Activated CD8-positive, alpha-beta memory T cell treated with anti-CD3 and anti-CD28 coated beads, Interleukin-2, amount 50 U/mL, for 24 hours (primary cell): ENCODE data around the gene CYP20A1.
A peak's percentile ranks its signal among the peaks of the same experiment; 100 is the strongest.
"Not testable (repeated sequence)": the region's sequence is repeated elsewhere in the genome, so short reads cannot be mapped to it uniquely, and the experiment has no call there.

Experiments used
- DNase-seq: peaks from one replicate; pipeline ENCODE4 v3.0.0-alpha.2; 2020; ENCODE audit errors: extremely low read depth

Gene CYP20A1

GRCh38 chr2:203280428-203281064 is 41.7 kb downstream of the CYP20A1 start:
- no peak for DNase-seq

- no peak for DNase-seq
These were observed 43.3 kb downstream of the CYP20A1 start for GRCh38 chr2:203282101-203282500.

- no peak for DNase-seq
These were observed 47.7 kb downstream of the CYP20A1 start for GRCh38 chr2:203286532-203286931.

DNA sequence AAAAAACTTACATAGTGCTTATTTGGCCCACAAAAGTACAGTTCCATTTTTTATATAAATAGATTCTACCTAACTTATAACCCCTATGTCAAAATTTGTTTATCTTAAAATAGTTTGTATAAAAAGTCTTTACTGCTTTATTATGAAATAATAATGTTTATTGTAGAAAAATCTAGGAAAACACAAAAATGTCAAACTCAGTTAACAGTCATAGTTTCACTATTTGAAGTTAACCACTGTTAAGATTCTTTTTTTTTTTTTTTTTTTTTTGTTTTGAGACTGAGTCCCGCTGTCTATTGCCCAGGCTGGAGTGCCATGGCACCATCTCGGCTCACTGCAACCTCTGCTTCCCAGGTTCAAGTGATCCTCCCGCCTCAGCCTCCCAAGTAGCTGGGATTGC is 62.8 kb downstream of the CYP20A1 start:
- DNase-seq = no peak

DNA sequence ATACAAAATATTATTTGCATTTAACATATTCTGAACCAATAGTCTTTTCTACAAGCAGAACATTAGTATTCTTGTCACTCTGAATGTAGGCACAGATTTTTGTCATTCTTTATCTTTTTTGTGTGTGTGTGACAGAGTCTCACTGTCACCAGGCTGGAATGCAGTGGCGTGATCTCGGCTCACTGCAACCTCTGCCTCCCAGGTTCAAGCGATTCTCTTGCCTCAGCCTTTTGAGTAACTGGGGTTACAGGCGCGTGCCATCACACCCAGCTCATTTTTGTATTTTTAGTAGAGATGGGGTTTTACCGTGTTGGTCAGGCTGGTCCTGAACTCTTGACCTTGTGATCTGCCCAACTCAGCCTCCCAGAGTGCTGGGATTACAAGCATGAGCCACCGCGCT is 63.8 kb downstream of the CYP20A1 start:
- not testable (repeated sequence) for DNase-seq

DNA sequence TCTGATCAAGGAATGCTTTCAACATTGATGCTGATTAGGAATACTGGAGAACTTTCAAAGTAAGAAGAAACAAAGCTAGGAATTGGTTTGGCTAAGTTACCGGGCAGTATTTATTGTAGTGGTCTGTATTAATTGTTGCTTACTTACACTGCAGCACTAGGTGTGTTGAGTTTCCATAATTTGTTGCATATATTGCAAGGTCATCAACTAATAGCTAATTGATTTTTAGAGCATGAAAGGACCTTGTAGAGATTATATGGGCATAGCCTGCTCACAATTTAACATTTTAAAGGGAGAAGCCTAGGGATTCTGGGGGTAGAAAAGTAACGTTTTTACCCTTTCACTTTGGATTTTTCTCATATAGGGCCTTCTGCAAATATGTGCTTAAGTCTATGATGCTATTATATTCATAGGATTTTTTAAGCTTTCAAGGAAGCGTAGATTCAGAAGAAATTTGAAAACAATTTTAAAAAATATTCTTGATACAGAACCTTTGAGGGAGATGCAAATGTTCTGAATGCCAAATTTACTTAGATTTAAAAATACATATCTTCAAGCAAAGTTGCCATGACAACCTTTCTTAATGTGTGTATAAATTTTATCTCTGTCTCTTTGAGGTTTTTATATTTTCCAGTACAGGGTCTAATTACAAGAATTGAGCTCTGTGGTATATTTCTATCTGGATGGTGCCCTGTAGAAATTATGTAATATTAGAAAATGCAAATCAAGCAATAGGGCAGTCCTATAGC is 72.0 kb downstream of the CYP20A1 start:
- no peak for DNase-seq

DNA sequence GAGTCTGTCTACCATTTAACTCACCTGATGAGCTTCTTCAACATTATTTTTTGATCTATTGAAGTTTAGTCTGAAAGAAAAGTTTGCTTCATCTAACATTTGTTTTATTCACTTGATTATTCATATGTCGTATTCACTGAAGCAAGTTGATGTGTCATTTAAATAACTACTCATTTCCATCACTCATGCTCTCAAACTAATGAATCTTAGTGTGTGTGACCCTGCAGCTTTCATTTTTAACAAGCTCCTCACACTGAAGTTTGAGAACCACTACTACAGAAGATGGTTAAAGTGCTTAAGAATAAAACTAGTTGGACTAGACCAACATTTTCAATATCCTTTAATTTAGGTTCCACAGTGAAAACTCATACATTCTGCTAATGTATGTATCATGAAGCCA is 87.5 kb downstream of the CYP20A1 start:
- DNase-seq = no peak

DNA sequence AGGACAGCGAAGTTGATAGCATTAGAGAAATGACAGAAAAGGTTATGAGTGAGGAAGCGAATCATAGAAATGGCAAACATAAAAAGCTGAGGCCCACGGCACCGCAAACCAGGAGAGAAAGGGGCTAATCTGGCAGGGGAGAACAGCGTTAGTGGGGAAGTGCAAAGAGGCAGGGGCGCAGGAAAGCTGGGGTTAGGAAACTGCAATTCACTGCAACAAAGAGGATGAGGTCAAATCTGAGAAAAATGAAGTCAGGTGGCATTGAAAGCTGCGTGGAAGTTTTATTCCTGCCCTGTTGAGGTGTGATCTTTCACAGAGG is 88.7 kb downstream of the CYP20A1 start:
- DNase-seq = no peak

DNA sequence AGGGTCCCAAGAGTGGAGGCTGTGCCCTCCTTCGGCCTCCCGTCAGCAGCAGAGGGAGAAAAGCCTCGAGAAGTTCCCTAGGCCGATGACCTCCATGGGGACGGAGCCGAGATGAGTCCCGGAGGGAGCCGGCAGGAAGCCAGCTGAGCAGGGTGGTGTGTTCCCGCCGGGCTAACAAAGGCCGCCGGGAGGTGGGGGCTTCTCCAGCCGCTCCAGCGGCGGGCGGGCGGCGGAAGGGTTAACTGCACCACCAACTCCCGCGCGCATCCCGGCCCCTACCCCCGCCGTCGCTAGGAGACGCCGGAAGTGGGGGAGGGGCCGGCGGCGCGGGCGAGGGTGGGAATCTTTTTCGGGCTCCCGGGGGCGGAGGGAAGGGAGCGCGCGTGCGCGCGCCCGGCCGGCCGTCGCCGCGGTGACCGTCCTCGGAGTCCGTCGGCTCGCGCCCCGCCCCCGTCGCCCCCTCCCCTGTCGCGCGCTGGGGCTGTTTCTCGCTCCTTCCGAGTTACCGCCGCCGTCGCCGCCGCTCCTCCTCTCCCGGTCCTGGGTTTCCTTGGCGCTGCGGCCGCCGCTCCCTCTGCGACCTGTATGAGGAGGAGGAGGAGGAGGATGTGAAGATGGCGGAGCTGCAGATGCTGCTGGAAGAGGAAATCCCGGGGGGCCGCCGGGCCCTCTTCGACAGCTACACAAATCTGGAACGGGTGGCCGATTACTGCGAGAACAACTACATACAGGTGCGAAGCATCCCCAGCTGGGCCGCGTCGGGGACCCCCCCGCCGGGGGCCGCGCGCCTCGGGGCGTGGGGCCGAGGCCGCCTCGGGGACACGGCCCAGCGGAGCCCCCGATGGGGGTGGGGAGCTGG is 89.3 kb downstream of the CYP20A1 start, which contains the start of gene ABI2:
Gene ABI2 (plus strand): TSS at position 494 of the 859 bp plus-strand sequence. CDS start 121 bp downstream, at position 615.
- DNase-seq = peak; percentile 21

DNA sequence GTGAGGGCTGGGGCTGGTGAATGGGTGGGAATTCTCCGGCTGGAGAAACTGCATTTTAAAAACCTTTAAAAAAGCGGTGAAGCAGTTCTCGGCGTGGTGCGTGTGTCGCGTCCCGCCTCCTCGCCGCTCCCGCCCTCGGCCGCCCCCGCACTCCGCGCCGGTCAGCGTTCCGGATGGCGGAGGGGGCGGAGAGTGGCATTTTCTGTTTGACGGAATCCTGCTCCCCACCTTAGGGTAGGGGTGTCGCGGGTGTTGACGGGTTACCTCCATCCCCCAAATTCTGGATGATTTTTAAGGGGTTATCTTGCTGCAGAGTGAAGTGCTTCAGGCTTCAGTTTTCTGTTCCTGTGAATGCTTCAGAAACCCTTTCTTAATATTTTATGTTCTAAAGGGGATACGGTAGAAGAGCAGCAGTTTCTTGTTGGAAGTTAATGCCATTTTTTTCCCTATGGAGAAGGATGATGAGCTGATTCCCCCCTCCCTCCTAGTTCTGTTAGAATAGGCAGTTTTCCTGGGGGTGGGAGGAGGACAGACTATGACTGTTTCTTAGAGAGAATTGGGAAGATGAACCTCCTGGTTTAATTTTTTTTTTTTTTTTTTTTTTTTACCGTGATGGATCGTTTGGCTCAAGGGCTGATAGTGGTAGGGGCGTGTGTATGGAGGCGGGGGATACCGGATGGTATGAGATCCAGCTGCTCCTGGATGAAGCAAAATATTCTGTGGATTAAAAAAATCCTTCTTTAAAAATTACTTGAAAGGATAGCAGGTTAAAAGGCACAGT is 90.1 kb downstream of the CYP20A1 start:
- DNase-seq = no peak

GRCh38 chr2:203330434-203330833 is 91.6 kb downstream of the CYP20A1 start:
- DNase-seq = no peak

DNA sequence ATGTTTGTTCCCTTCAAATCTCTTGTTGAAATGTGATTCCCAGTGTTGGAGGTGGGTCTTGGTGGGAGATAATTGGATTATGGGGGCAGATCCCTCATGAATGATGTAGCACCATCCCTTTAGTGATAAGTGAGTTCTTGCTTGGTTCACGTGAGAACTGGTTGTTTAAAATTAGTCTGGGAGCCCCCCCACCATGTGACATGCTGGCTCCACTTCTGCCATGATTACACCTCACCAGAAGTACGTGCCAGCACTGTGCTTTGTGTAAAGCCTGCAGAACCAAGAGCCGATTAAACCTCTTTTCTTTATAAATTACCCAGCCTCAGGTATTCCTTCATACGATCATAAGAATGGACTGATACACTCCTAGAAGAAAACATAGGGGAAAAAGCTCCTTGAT is 99.5 kb downstream of the CYP20A1 start:
- no peak for DNase-seq

- DNase-seq = no peak
These were observed 102.1 kb downstream of the CYP20A1 start for GRCh38 chr2:203340791-203341487.

DNA sequence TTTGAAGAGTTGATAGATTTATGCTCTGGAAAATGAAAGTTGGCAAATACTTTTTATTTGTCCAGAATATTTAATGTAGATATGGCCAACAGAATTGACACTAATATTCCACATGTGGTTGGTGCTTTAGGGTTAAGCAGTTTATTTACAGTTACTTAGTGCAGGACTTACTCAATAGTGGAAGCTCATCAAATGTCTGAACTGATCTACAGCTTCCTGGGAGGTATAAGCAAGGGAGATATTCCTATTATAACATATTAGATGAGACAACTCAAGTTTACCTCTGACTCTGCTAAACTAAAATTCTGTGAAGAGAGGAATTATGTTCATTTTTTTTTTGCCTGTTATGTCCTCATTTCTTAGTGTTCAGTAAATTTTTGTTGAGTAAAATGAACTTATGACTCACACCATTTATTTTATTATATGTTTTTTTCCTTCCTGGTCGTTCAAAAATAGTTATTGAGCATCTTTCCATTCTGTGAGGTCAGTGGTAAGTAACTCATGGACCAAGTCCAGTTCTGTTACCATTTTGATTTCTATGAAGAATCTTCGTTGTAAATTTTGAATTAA is 103.0 kb downstream of the CYP20A1 start:
- no peak for DNase-seq

DNA sequence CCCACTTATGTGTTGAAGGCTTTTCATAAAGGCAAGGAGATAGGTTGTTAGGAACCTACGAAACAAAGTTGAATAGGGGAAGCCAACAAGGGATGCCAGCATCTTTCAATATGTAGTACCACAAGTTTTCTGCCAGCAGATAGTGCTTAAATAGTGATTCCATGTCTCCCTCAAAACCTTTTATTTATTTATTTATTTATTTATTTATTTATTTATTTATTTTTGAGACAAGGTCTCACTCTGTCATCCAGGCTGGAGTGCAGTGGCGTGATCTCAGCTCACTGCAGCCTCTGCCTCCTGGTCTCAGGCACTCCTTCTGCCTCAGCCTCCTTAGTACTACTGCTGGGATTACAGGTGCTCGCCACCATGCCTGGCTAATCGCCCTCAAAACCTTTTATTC is 103.6 kb downstream of the CYP20A1 start:
- not testable (repeated sequence) for DNase-seq

DNA sequence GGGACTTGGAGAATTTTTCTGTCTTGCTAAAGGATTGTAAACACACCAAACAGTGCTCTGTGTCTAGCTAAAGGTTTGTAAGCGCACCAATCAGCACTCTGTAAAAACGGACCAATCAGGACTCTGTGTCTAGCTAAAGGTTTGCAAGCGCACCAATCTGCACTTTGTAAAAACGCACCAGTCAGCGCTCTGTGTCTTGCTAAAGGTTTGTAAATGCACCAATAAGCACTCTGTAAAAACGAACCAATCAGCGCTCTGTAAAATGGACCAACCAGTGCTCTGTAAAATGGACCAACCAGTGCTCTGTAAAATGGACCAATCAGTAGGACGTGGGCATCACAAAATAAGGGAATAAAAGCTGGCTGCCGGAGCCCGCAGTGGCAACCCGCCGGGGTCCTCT is 105.8 kb downstream of the CYP20A1 start:
- DNase-seq = no peak

GRCh38 chr2:203346612-203347011 is 107.8 kb downstream of the CYP20A1 start:
- DNase-seq = no peak

DNA sequence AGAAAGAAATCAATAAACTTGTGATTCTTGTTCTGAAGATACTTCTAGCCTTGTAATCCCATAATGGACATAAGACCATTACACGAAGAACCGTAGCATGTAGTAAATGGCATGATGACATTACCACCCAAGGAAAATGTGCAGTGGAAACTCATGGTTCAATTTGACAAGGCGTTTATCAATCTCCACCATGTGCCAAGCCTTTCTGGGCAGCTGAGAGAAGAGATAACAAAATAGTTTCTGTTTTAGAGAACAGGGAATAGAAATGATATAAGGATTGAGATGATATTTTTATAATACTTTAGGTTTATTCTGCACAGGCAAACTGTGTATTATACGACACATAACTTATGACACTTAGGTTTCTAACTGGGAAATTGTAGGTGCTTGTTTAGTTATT is 108.6 kb downstream of the CYP20A1 start:
- no peak for DNase-seq

- no peak for DNase-seq
These were observed 113.9 kb downstream of the CYP20A1 start for GRCh38 chr2:203352604-203353255.

DNA sequence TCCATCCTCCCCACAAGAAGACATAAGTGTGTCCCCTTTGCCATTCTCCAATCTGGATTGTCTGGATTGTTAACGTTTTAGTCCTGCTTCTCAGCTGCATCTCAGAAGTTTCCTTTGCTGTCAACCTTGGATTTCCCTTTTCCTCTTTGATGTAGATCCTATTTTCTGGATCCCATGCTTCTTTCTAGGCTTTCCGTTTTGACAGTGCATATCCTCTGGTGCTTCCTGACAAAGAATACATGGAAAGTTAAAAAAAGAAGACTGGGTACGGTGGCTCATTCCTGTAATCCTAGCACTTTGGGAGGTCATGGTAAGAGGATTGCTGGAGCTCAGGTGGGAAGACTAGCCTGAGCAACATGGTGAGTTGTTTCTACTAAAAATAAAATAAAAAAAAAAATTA is 116.1 kb downstream of the CYP20A1 start:
- DNase-seq = no peak
